PC-3 (cell line): ENCODE data around the gene ABLIM2. TPM values are rescaled to one million over a fixed set of nuclear protein-coding genes. Genes with fewer than 3 reads are reported as not detected.

Source experiments
- ATAC-seq: fragments of 200-7000 bp; cut with Tn5 transposase; 2 replicates; pipeline ENCODE4 v1.9.1; 2020; ENCODE audit warnings: mild to moderate bottlenecking, moderate library complexity
- BruUV-seq: library from RNA; stranded (reverse); fragments of 400-500 nt; replicated peaks from 2 replicates; lab custom pipeline; 2021; lab: Mats Ljungman, UMichigan
- CTCF ChIA-PET: fragments of 300-600 bp; sonication (Branson Sonifier 250); formaldehyde crosslinking; loops from one replicate; lab custom pipeline; 2022; ENCODE audit warnings: antibody characterized with exemption; lab: Charles Lee
- POLR2A ChIA-PET: fragments of 300-600 bp; sonication (Branson Sonifier 250); formaldehyde crosslinking; loops from one replicate; lab custom pipeline; 2022; ENCODE audit warnings: antibody characterized with exemption; ENCODE audit not compliant: unreplicated experiment; lab: Charles Lee
- DNase-seq: peaks from one replicate; pipeline ENCODE4 v3.0.0-alpha.2; 2015
- H2AFZ ChIP-seq: fragments of 300-600 bp; sonication (generic); 2 replicates; pipeline ENCODE4 v1.6.0; 2016; ENCODE audit warnings: antibody characterized with exemption, low read length
- H3F3A ChIP-seq: fragments of 300-600 bp; sonication (generic); one replicate; pipeline ENCODE4 v1.6.0; 2017; ENCODE audit warnings: antibody characterized with exemption, low read length, control low read depth, mild to moderate bottlenecking; ENCODE audit not compliant: unreplicated experiment
- H3K27ac ChIP-seq: fragments of 300-600 bp; sonication (generic); 2 replicates; pipeline ENCODE4 v1.5.1; 2016; ENCODE audit warnings: mild to moderate bottlenecking, low read length
- H3K27me3 ChIP-seq: fragments of 300-600 bp; sonication (generic); 2 replicates; pipeline ENCODE4 v1.6.1; 2016; ENCODE audit warnings: low read length, mixed read lengths
- H3K36me3 ChIP-seq: fragments of 300-600 bp; sonication (generic); 2 replicates; pipeline ENCODE4 v1.6.1; 2016; ENCODE audit warnings: low read depth, mixed run types, low read length, mixed read lengths
- H3K4me1 ChIP-seq: fragments of 300-600 bp; sonication (generic); 2 replicates; pipeline ENCODE4 v1.5.1; 2016; ENCODE audit warnings: low read length; ENCODE audit not compliant: insufficient read depth
- H3K4me2 ChIP-seq: fragments of 300-600 bp; sonication (generic); 2 replicates; pipeline ENCODE4 v1.6.0; 2016; ENCODE audit warnings: low read length
- H3K4me3 ChIP-seq: fragments of 300-600 bp; sonication (generic); 2 replicates; pipeline ENCODE4 v1.5.1; 2016; ENCODE audit warnings: mild to moderate bottlenecking, low read length, mixed read lengths
- H3K79me2 ChIP-seq: fragments of 300-600 bp; sonication (generic); 2 replicates; pipeline ENCODE4 v1.6.1; 2017; ENCODE audit warnings: low read length, mixed read lengths
- H3K9ac ChIP-seq: fragments of 300-600 bp; sonication (generic); 2 replicates; pipeline ENCODE4 v1.6.0; 2016; ENCODE audit warnings: mild to moderate bottlenecking, low read length
- H3K9me2 ChIP-seq: fragments of 300-600 bp; sonication (generic); replicated peaks from 2 replicates; pipeline ENCODE4 v1.6.1; 2016; ENCODE audit warnings: mixed run types, low read length, mixed read lengths
- H3K9me3 ChIP-seq: fragments of 300-600 bp; sonication (generic); 2 replicates; pipeline ENCODE4 v1.6.1; 2016; ENCODE audit warnings: low read length, mixed read lengths
- H4K20me1 ChIP-seq: fragments of 300-600 bp; sonication (generic); 2 replicates; pipeline ENCODE4 v1.6.1; 2016; ENCODE audit warnings: low read length, mixed read lengths
- EZH2 ChIP-seq: fragments of 300-600 bp; sonication (generic); IDR thresholded peaks from one replicate; pipeline ENCODE4 v1.6.1; 2017; ENCODE audit warnings: antibody characterized with exemption, mild to moderate bottlenecking, low read length; ENCODE audit not compliant: unreplicated experiment
- EZH2phosphoT487 ChIP-seq: fragments of 300-600 bp; sonication (generic); IDR thresholded peaks from 2 replicates; pipeline ENCODE4 v1.6.1; 2018; ENCODE audit warnings: mild to moderate bottlenecking, antibody characterized with exemption, low read length, borderline replicate concordance
- intact Hi-C: fragments of 100-400 bp; cut with micrococcal nuclease; formaldehyde crosslinking; loops from 2 replicates; pipeline ENCODE4 v1.9.0; 2023
- total RNA-seq: library from RNA; depleted of rRNA; stranded (reverse); fragments of >200 nt; gene quantifications from 2 replicates; pipeline ENCODE4 v1.2.3, GENCODE V29; 2014
- TF ChIP-seq, protein P1 (sequence below): fragments of 300-600 bp; sonication (generic); conservative IDR thresholded peaks from 2 replicates; pipeline ENCODE4 v1.5.1; 2017; ENCODE audit warnings: antibody characterized with exemption, low read depth, mild to moderate bottlenecking, low read length

The ABLIM2 gene
- total RNA-seq, 1 experiment from 2014 or later, result 3.2 TPM

DNA sequence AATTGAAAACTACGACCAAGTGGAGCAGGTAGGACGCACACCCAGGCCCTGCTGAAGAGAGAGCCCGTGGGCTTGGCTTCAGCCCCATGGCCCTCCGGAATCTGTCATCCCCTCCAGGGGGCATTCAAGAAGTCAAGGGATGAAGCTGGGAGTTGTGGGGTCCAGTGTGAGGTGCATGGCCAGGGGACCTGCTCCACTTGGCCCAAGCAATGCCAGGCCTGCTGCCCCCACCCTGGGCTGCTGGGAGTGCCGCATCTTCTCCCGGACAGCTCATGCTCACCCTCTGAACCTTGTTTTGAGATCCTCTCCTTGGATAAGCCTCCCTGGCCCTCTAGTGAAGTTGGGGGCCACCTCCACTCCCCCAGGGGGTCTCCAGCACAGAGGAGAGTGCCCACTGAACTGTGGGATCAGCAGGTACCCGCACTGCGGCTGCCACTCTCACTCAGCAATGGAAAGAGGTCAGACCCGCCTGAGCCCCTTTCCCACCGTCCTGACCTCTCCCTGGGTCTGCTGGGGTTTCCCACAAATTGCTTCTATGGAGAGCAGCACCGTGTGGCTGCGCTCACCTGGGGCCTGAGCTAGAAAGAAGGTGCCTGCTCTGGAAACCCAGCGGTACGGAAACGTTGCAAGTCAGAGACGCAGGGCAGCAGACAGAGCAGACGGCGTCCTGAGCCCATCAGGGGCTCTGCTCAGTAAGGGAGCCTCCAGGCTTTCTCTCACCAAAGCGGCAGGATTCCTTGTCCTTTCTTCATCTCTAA lies 5.0 kb upstream of the ABLIM2 start:
- no TSS peak for BruUV-seq
- POLR2A ChIA-PET, result no interaction called here
- Histone ChIP-seq H3K4me1 (no peaks in the 10 kb centered on the region), H3K4me2 (no peak overlapping the region), H2AFZ (no peak overlapping the region), H4K20me1 (no peaks in the 10 kb centered on the region), H3K79me2 (no peaks in the 10 kb centered on the region), H3K4me3 (no peak overlapping the region), H3K27me3 (no peaks in the 10 kb centered on the region), H3K9ac (no peak overlapping the region), H3K27ac (no peak overlapping the region), H3K9me2 (no peaks in the 10 kb centered on the region), H3K9me3 (no peaks in the 10 kb centered on the region), H3F3A (no peaks in the 10 kb centered on the region), H3K36me3 (no peaks in the 10 kb centered on the region)
- no peak for TF ChIP-seq EZH2phosphoT487
- TF ChIP-seq, protein P1, sequence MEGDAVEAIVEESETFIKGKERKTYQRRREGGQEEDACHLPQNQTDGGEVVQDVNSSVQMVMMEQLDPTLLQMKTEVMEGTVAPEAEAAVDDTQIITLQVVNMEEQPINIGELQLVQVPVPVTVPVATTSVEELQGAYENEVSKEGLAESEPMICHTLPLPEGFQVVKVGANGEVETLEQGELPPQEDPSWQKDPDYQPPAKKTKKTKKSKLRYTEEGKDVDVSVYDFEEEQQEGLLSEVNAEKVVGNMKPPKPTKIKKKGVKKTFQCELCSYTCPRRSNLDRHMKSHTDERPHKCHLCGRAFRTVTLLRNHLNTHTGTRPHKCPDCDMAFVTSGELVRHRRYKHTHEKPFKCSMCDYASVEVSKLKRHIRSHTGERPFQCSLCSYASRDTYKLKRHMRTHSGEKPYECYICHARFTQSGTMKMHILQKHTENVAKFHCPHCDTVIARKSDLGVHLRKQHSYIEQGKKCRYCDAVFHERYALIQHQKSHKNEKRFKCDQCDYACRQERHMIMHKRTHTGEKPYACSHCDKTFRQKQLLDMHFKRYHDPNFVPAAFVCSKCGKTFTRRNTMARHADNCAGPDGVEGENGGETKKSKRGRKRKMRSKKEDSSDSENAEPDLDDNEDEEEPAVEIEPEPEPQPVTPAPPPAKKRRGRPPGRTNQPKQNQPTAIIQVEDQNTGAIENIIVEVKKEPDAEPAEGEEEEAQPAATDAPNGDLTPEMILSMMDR, result no peak
- no peak for TF ChIP-seq EZH2
- intact Hi-C loops, result no loop called here
- ATAC-seq (no peak), DNase-seq (no peak)
- CTCF ChIA-PET, result no interaction called here

DNA sequence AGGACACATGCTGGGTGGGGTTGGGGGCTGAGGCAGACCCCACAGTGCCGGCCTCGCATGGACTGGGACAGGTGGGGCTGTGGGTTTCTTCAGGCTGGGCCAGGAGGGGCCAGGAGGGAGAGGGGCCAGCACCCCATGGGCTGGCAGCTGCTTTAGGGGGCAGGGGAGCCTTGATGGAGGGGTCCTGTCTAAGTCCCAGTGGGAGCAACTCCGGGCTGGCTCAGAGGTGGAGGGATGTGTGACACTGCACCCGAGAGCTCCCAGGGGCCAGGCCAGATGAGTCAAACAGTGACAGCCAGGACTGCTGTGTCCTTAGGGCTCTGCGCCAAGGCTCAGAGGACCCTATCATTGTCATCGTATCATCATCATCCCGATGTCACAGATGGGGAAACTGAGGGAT lies 4.4 kb upstream of the ABLIM2 start:
- Histone ChIP-seq H2AFZ (no peak overlapping the region), H3K9me2 (no peaks in the 10 kb centered on the region), H3K36me3 (no peaks in the 10 kb centered on the region), H3K4me3 (no peak overlapping the region), H3K9ac (no peak overlapping the region), H3K9me3 (no peaks in the 10 kb centered on the region), H3K27ac (no peak overlapping the region), H3K27me3 (no peaks in the 10 kb centered on the region), H3K4me1 (no peaks in the 10 kb centered on the region), H3K79me2 (no peaks in the 10 kb centered on the region), H3F3A (no peaks in the 10 kb centered on the region), H3K4me2 (no peak overlapping the region), H4K20me1 (no peaks in the 10 kb centered on the region)
- TF ChIP-seq EZH2phosphoT487 (no peak), EZH2 (no peak)
- TF ChIP-seq, protein P1, result no peak
- intact Hi-C loops, result no loop called here
- DNase-seq, result no peak
- BruUV-seq, result no TSS peak
- CTCF ChIA-PET, result interaction anchor here (0.6 kb wide), 1 partner anchor 190 kb away, joined by 3 read pairs; no protein-coding TSS in a partner anchor
- no peak for ATAC-seq
- POLR2A ChIA-PET, result no interaction called here

DNA sequence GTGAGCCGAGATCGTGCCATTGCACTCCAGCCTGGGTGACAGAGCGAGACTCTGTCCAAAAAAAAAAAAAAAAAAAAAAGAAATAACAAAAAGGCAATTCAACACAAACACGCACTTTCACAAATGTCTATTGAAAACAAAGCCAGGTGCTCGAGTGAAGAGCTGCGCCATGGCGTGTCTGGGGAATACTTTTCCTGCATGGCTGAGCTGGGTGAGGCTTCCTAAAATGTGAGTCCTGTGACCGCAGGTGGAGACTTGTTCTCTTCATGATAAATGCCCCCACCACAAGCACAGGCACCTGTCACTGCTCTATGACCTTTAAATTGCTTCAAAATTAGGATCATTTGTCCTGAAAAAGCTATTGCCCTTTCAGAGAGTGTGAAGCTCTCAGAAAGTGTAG lies 4.0 kb upstream of the ABLIM2 start:
- Histone ChIP-seq H3K27me3 (no peaks in the 10 kb centered on the region), H3K4me1 (no peaks in the 10 kb centered on the region; the same call in 1 of the 2 replicates), H3K9me3 (no peaks in the 10 kb centered on the region), H2AFZ (no peak overlapping the region), H3K9me2 (no peaks in the 10 kb centered on the region), H3K4me2 (no peak overlapping the region), H3K27ac (no peak overlapping the region), H3K9ac (no peak overlapping the region), H3K4me3 (no peak overlapping the region), H3K79me2 (no peaks in the 10 kb centered on the region), H3K36me3 (no peaks in the 10 kb centered on the region), H3F3A (no peaks in the 10 kb centered on the region), H4K20me1 (no peaks in the 10 kb centered on the region)
- BruUV-seq, result no TSS peak
- ChIA-PET POLR2A (no interaction called here), CTCF (interaction anchor here (0.6 kb wide), 1 partner anchor 189 kb away, joined by 3 read pairs; no protein-coding TSS in a partner anchor)
- TF ChIP-seq EZH2phosphoT487, result no peak
- ATAC-seq, result no peak
- intact Hi-C loops, result no loop called here
- no peak for DNase-seq
